ENCODE results near the gene ZDHHC9.

The ZDHHC9 gene

GRCh38 chrX:129760155-129760554 lies 83.5 kb downstream of the ZDHHC9 start:
- Histone ChIP-seq H3K36me3 (ENCODE audit: insufficient read depth, low read length) (no peaks in the 10 kb centered on the region), H3K27ac (no peak overlapping the region), H3K4me3 (no peak overlapping the region), H3K9ac (ENCODE audit: insufficient read length) (no peak overlapping the region), H3K9me3 (ENCODE audit: low read depth, low read length) (no peaks in the 10 kb centered on the region)
- DNase-seq (ENCODE audit: low read depth, low spot score) = no peak
- TF ChIP-seq EZH2 (IDR thresholded peaks at IDR 0.05) = no peak
- no peak for TF ChIP-seq POLR2AphosphoS5 (IDR thresholded peaks at IDR 0.05; ENCODE audit: borderline replicate concordance, low read depth, low read length)
- TF ChIP-seq FOXP2 (optimal IDR thresholded peaks at IDR 0.05; ENCODE audit: control extremely low read depth, extremely low read length, insufficient read depth) = no peak

GRCh38 chrX:129759576-129760061 lies 84.1 kb downstream of the ZDHHC9 start:
- Histone ChIP-seq H3K27ac (no peak overlapping the region), H3K9ac (ENCODE audit: insufficient read length) (no peak overlapping the region)
- TF ChIP-seq FOXP2 (optimal IDR thresholded peaks at IDR 0.05; ENCODE audit: control extremely low read depth, extremely low read length, insufficient read depth) (no peak), POLR2AphosphoS5 (IDR thresholded peaks at IDR 0.05; ENCODE audit: borderline replicate concordance, low read depth, low read length) (no peak), EZH2 (IDR thresholded peaks at IDR 0.05) (no peak)

GRCh38 chrX:129755779-129756650 lies 87.7 kb downstream of the ZDHHC9 start:
- Histone ChIP-seq H3K9ac (ENCODE audit: insufficient read length) (no peak overlapping the region), H3K4me3 (no peak overlapping the region), H3K27ac (no peak overlapping the region), H3K9me3 (ENCODE audit: low read depth, low read length) (no peaks in the 10 kb centered on the region), H3K36me3 (ENCODE audit: insufficient read depth, low read length) (no peaks in the 10 kb centered on the region)
- TF ChIP-seq POLR2AphosphoS5 (IDR thresholded peaks at IDR 0.05; ENCODE audit: borderline replicate concordance, low read depth, low read length) (no peak), EZH2 (IDR thresholded peaks at IDR 0.05) (no peak), FOXP2 (optimal IDR thresholded peaks at IDR 0.05; ENCODE audit: control extremely low read depth, extremely low read length, insufficient read depth) (no peak)
- DNase-seq (ENCODE audit: low read depth, low spot score) = no peak

More at GRCh38 chrX:129759576-129760061, 84.1 kb downstream of the ZDHHC9 start:
- H3K4me3 ChIP-seq = no peak overlapping the region
- no peak for DNase-seq (ENCODE audit: low read depth, low spot score)
- no peaks in the 10 kb centered on the region for H3K9me3 ChIP-seq (ENCODE audit: low read depth, low read length)
- no peaks in the 10 kb centered on the region for H3K36me3 ChIP-seq (ENCODE audit: insufficient read depth, low read length)

DNA sequence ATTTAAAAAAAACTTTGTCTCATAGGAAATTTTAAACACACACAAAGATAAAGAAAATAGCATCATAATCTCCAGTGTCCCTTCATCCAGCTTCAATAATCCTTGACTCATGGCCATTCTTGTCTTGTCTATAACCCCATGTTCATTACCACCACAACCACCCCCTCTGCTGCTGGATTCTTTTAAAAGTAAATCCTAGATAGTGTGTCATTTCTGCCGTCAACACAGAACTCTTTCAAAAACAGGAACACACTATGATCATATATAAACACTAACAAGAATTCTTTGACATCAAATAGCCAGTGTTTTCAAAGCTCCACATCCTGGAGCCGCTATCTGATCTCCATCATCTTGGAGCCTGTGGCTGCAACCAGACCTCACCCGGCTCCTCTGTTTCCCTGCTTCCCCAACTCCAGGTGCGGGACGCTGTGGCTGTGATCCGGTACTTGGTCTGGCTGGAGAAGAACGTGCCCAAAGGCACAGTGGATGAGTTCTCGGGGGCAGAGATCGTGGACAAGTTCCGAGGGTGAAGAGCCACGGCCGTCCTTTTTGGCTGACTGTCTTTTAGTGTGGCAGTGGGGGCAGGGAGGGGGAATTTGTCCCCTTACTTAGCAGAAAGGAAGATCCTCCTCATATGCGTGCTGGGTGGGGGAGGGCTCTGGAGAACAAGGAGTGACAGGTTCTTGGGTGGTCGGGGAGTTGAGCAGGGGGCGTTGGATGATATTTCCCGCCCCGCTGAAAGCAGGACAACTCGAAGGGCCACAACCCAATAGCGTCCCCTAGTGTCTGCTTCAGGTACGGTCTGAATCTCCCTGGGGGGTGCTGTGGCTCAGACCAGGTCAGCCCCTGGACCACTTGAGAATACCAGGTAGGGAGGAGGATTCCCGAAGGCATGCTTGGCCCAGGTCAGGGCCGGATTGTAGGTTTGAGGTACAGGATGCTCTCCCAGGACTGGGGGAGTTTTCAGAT lies 89.3 kb downstream of the ZDHHC9 start:
- no peak overlapping the region for H3K27ac ChIP-seq
- no peak for DNase-seq (ENCODE audit: low read depth, low spot score)

More for the DNA sequence above, 89.3 kb downstream of the ZDHHC9 start:
- no peak overlapping the region for H3K4me3 ChIP-seq
- no peak for TF ChIP-seq EZH2 (IDR thresholded peaks at IDR 0.05)
- TF ChIP-seq FOXP2 (optimal IDR thresholded peaks at IDR 0.05; ENCODE audit: control extremely low read depth, extremely low read length, insufficient read depth) = no peak
- no peak for TF ChIP-seq POLR2AphosphoS5 (IDR thresholded peaks at IDR 0.05; ENCODE audit: borderline replicate concordance, low read depth, low read length)
- no peaks in the 10 kb centered on the region for H3K9me3 ChIP-seq (ENCODE audit: low read depth, low read length)
- no peaks in the 10 kb centered on the region for H3K36me3 ChIP-seq (ENCODE audit: insufficient read depth, low read length)
- no peak overlapping the region for H3K9ac ChIP-seq (ENCODE audit: insufficient read length)
